Pancreas (tissue), 10 donors: ENCODE results near the gene XG. TPM values are rescaled to one million over a fixed set of nuclear protein-coding genes. Genes with fewer than 3 reads are reported as not detected.
A peak's percentile ranks its signal among the peaks of the same experiment; 100 is the strongest.
"Not testable (repeated sequence)": the region's sequence is repeated elsewhere in the genome, so short reads cannot be mapped to it uniquely, and the experiment has no call there.

Experiments used
- ATAC-seq, 4 donors: fragments of 200-7000 bp; cut with Tn5 transposase; one replicate each; pipeline versions ENCODE4 v1.8.0 to v1.9.1; 2020; ENCODE audit warnings: mild to moderate bottlenecking in 4 of 4, moderate library complexity in 4 of 4
- DNase-seq, 6 donors: peaks; one replicate each; pipeline ENCODE4 v3.0.0-alpha.2; 2020
- FAIRE-seq: peaks from 2 replicates; lab custom pipeline; 2012; peaks lifted over from hg19 to GRCh38; lab: Jason Lieb, UNC
- H3K27ac ChIP-seq, 4 donors: fragments of 200-600 bp; sonication (generic); 1 replicate in 3 of 4; 2 replicates in 1 of 4; pipeline versions ENCODE4 v1.5.0 to v1.8.0; 2020
- H3K27me3 ChIP-seq, 4 donors: fragments of 200-600 bp; one replicate each; pipeline ENCODE4 v1.8.0; 2021
- H3K36me3 ChIP-seq, 3 donors: fragments of 200-600 bp; sonication (generic) in 1 of 3; one replicate each; pipeline versions ENCODE4 v1.5.0 to v1.8.0; 2020 to 2021
- H3K4me1 ChIP-seq, 3 donors: fragments of 200-600 bp; one replicate each; pipeline ENCODE4 v1.8.0; 2021
- H3K4me3 ChIP-seq, 4 donors: fragments of 200-600 bp; sonication (generic) in 2 of 4; one replicate each; pipeline versions ENCODE4 v1.5.0 to v1.8.0; 2020 to 2021
- H3K9me3 ChIP-seq, 4 donors: fragments of 200-600 bp; one replicate each; pipeline ENCODE4 v1.8.0; 2021
- CTCF ChIP-seq, 4 donors: fragments of 200-600 bp; sonication (generic) in 3 of 4; IDR thresholded peaks; one replicate each; pipeline versions ENCODE4 v1.5.0 to v1.8.0; 2021; ENCODE audit warnings: antibody characterized with exemption in 4 of 4
- WGBS, 2 donors: extraction: QIAGEN DNeasy Blood & Tissue Kit; methylation state at CpG; one replicate each; pipeline ENCODE4 v1.1.7; 2013; 5-methylcytosine and 5-hydroxymethylcytosine counted together
- intact Hi-C, 3 donors: fragments of 100-400 bp; cut with DNase I; formaldehyde crosslinking; loops; one replicate each; pipeline versions ENCODE4 v1.11.1 to v1.14.2; 2022
- polyA plus RNA-seq, 2 donors: library from polyadenylated mRNA; stranded (reverse); fragments of 200-250 nt; gene quantifications; one replicate each; pipeline ENCODE4 v1.2.3, GENCODE V29; 2013
- total RNA-seq, 6 donors: library from RNA; stranded (reverse); fragmentation: NEBNext Ultra II Directional in 4 of 6; extraction: Animal tissue kit (Norgen Biotek cat#: 25700) in 4 of 6; gene quantifications; one replicate each; pipeline versions ENCODE4 v1.2.1 to v1.2.4, GENCODE V29; 2021 to 2023
- donor health status: healthy with polysubstance abuse.
- donor health status: DM: no; HTN: no; CAD: no; lungs with moderate emphysema.
- donor health status: DM: no; HTN: no; CAD: no.
- donor health status: control.
- donor health status: control.
- donor health status: Bipolar disorder and iron deficiency.
- donor health status: DM: yes; HTN: yes; CAD: no.
- donor health status: DM: no; HTN: no; CAD: no.
- donor health status: DM: no; HTN: no; CAD: no.
- donor health status: DM: yes; HTN: yes; CAD: no.

Gene XG
- total and polyA plus RNA-seq, 8 donors: 0.11 to 0.38 (median 0.22) TPM; not detected in 4

DNA sequence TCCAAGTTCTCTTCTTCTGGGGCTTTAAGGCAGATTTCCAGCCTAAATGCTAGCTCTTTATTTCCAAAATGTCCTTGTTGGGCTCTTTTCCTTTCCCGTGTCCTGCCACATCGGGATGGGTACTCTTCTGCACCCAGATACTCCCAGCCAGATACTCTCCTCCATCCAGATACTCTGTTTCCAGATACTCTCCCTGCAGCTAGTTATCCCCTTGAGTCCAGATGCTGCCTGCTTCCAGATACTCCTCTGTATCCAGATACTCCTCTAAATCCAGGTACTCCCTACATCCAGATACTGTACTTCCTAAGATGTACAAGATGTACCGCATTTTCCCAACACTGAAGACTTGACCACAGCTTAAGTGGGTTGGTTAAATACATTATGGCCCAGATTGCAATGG, 10.5 kb upstream of the XG start:
- TF ChIP-seq CTCF (IDR thresholded peaks at IDR 0.05): no peak
- H3K4me1 ChIP-seq: peaks cover 0 to 4% (median 2%) of the 10 kb centered on the region in 3 donors
- intact Hi-C loops: no loop called here
- FAIRE-seq (no peak), ATAC-seq (no peak), DNase-seq (no peak)
- H3K36me3 ChIP-seq: no peaks in the 10 kb centered on the region
- no peaks in the 10 kb centered on the region for H3K27me3 ChIP-seq
- WGBS, 2 donors: 97 to 98% methylated on average over 3 of the region's 3 CpGs
- H3K9me3 ChIP-seq: no peaks in the 10 kb centered on the region
- H3K27ac ChIP-seq: no peak overlapping the region
- H3K4me3 ChIP-seq: no peak overlapping the region

DNA sequence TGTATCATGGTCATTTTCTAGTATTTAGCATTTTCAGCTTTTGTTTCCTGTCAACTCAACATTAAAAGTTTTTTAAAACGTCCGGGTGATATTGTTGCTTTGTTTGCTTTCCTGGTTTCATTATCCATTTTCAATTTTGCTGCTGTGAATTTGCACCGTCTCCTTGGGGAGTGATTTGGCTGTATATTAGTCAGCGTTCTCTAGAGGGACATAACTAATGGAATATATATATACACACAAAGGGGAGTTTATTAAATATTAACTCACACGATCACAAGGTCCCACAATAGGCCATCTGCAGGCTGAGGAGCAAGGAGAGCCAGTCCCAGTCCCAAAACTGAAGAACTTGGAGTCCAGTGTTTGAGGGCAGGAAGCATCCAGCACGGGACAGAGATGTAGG, 5.6 kb upstream of the XG start:
- FAIRE-seq, DNase-seq, H3K4me3 ChIP-seq, H3K36me3 ChIP-seq, H3K4me1 ChIP-seq, intact Hi-C loops, H3K27me3 ChIP-seq, H3K27ac ChIP-seq, H3K9me3 ChIP-seq: not testable (repeated sequence)
- WGBS, 2 donors: 7 to 12% methylated on average over 6 of the region's 6 CpGs
- ATAC-seq: peak; percentile 13 to 74 (median 40)

- Histone ChIP-seq H3K9me3 (no peaks in the 10 kb centered on the region), H3K27ac (no peak overlapping the region), H3K4me1 (peaks cover 0 to 4% (median 2%) of the 10 kb centered on the region in 3 donors), H3K4me3 (no peak overlapping the region), H3K36me3 (no peaks in the 10 kb centered on the region), H3K27me3 (no peaks in the 10 kb centered on the region)
- ATAC-seq: no peak
- intact Hi-C loops: no loop called here
- FAIRE-seq: no peak
- 72 to 82% methylated on average over 8 of the region's 8 CpGs for WGBS, 2 donors
- TF ChIP-seq CTCF (IDR thresholded peaks at IDR 0.05): no peak
- DNase-seq: no peak
These were observed 3.5 kb upstream of the XG start for GRCh38 chrX:2748171-2748814.

DNA sequence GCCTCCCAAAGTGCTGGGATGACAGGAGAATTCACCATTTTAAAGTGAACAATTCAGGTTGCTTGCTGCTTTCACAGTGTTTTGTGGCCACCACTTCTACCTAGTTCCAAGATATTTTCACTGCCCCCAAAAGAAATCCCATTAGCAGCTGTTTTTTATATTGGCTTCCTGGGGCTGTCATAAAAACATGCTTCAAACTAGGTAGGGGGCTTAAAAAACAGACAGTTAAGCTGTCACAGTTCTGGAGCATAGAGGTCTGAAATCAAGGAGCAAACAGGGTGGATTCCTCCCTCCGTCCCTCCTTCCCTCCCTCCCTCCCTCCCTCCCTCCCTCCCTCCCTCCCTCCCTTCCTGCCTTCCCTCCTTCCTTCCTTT, 3.0 kb upstream of the XG start:
- no peak for ATAC-seq
- no peak for DNase-seq
- Histone ChIP-seq H3K4me3 (no peak overlapping the region), H3K4me1 (peaks cover 0 to 4% (median 2%) of the 10 kb centered on the region in 3 donors), H3K36me3 (no peaks in the 10 kb centered on the region), H3K27me3 (no peaks in the 10 kb centered on the region), H3K27ac (no peak overlapping the region), H3K9me3 (no peaks in the 10 kb centered on the region)
- FAIRE-seq: no peak
- WGBS, 2 donors: 29 to 73% methylated on average over 1 of the region's 1 CpG
- no peak for TF ChIP-seq CTCF (IDR thresholded peaks at IDR 0.05)
- intact Hi-C loops: no loop called here

DNA sequence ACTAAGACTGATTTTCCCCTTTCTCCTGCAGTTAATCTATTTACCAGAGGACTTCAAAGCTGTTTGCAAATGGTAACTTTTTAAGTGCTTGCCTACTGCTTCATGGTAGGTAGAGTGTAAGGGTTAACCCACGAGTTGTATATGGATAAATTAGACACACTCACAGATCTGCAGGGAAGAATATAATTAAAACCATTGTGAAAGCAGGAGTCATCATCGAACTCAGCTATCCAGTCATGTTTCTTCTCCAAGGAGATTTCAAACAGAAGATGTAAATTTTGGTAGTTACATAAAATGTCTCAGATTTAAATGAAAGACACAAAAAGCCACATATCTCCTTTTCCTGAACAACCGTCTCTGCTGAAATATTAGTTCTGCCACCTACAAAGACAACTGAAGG, 549 bp upstream of the XG start:
- Histone ChIP-seq H3K36me3 (no peaks in the 10 kb centered on the region), H3K27me3 (no peaks in the 10 kb centered on the region), H3K9me3 (no peaks in the 10 kb centered on the region), H3K4me3 (no peak overlapping the region), H3K27ac (no peak overlapping the region), H3K4me1 (peaks cover 0 to 2% (median 0%) of the 10 kb centered on the region in 3 donors)
- no peak for ATAC-seq
- intact Hi-C loops: no loop called here
- TF ChIP-seq CTCF (IDR thresholded peaks at IDR 0.05): no peak
- WGBS, 2 donors: 36 to 40% methylated on average over 3 of the region's 3 CpGs
- DNase-seq: no peak
- no peak for FAIRE-seq

GRCh38 chrX:2752441-2752840, 601 bp downstream of the XG start:
- H3K36me3 ChIP-seq, H3K27ac ChIP-seq, H3K4me1 ChIP-seq, FAIRE-seq, H3K4me3 ChIP-seq, intact Hi-C loops, DNase-seq, ATAC-seq, H3K27me3 ChIP-seq, H3K9me3 ChIP-seq: not testable (repeated sequence)
- WGBS, 2 donors: 63 to 76% methylated on average over 5 to 6 of the region's 7 CpGs

DNA sequence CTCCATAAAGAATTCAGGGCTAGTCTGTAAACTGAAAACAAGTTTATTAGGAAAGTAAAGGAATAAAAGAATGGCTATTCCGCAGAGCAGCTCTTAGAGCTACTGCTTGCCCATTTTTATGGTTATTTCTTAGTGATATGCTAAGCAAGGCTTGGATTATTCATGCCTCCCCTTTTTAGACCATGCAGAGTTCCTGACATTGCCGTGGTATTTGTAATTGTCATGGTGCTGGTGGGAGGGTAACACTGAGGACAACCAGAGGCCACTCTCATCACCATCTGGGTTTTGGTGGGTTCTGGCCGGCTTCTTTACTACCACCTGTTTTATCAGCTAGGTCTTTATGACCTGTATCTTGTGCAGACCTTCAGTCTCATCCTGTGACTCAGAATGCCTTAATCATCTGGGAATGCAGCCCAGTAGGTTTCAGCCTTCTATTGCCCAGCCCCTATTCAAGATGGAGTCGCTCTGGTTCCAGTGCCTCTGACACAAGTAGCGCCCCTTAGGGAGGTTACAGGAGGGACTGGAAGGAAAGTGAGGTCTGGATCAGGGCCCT, 3.4 kb downstream of the XG start:
- 82 to 87% methylated on average over 5 of the region's 5 CpGs for WGBS, 2 donors
- H3K36me3 ChIP-seq, H3K4me3 ChIP-seq, H3K27ac ChIP-seq, intact Hi-C loops, H3K9me3 ChIP-seq, DNase-seq, H3K27me3 ChIP-seq, ATAC-seq, FAIRE-seq, H3K4me1 ChIP-seq: not testable (repeated sequence)
